ENCODE data around the gene ATRIP. TPM values are rescaled to one million over a fixed set of nuclear protein-coding genes. Genes with fewer than 3 reads are reported as not detected.
"Not testable (repeated sequence)": the region's sequence is repeated elsewhere in the genome, so short reads cannot be mapped to it uniquely, and the experiment has no call there.

ATRIP gene
- total RNA-seq, 1 experiment from 2014 or later: 12.5 TPM

- no peaks in the 10 kb centered on the region for H3K27me3 Mint-ChIP-seq (ENCODE audit: unreplicated experiment)
- no peak overlapping the region for H3K27ac Mint-ChIP-seq (ENCODE audit: unreplicated experiment)
- BruUV-seq (replicated peaks): no TSS peak
- intact Hi-C loops (cut with micrococcal nuclease; ENCODE audit: unreplicated experiment): no loop called here
- TF ChIP-seq, protein P1, sequence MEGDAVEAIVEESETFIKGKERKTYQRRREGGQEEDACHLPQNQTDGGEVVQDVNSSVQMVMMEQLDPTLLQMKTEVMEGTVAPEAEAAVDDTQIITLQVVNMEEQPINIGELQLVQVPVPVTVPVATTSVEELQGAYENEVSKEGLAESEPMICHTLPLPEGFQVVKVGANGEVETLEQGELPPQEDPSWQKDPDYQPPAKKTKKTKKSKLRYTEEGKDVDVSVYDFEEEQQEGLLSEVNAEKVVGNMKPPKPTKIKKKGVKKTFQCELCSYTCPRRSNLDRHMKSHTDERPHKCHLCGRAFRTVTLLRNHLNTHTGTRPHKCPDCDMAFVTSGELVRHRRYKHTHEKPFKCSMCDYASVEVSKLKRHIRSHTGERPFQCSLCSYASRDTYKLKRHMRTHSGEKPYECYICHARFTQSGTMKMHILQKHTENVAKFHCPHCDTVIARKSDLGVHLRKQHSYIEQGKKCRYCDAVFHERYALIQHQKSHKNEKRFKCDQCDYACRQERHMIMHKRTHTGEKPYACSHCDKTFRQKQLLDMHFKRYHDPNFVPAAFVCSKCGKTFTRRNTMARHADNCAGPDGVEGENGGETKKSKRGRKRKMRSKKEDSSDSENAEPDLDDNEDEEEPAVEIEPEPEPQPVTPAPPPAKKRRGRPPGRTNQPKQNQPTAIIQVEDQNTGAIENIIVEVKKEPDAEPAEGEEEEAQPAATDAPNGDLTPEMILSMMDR (IDR thresholded peaks at IDR 0.05; ENCODE audit: unreplicated experiment): no peak
- CTCF ChIA-PET: interaction anchor here (0.6 kb wide), 1 partner anchor 80 kb away, joined by 4 read pairs; no protein-coding TSS in a partner anchor
- peaks cover 4% of the 10 kb centered on the region for H3K4me1 Mint-ChIP-seq (ENCODE audit: low read depth, unreplicated experiment)
- H3K36me3 Mint-ChIP-seq (ENCODE audit: insufficient read depth, unreplicated experiment): peaks cover 9% of the 10 kb centered on the region
- H3K4me3 Mint-ChIP-seq (ENCODE audit: low read depth, unreplicated experiment): no peak overlapping the region
- H3K9me3 Mint-ChIP-seq (ENCODE audit: low read depth, unreplicated experiment): no peaks in the 10 kb centered on the region
- no peak for DNase-seq
These were observed 14.0 kb downstream of the ATRIP start for GRCh38 chr3:48460517-48460902.

- H3K9me3 Mint-ChIP-seq (ENCODE audit: low read depth, unreplicated experiment); H3K27me3 Mint-ChIP-seq (ENCODE audit: unreplicated experiment); H3K4me1 Mint-ChIP-seq (ENCODE audit: low read depth, unreplicated experiment); H3K27ac Mint-ChIP-seq (ENCODE audit: unreplicated experiment); DNase-seq; H3K4me3 Mint-ChIP-seq (ENCODE audit: low read depth, unreplicated experiment); intact Hi-C loops (cut with micrococcal nuclease; ENCODE audit: unreplicated experiment); CTCF ChIA-PET; BruUV-seq (replicated peaks): not testable (repeated sequence)
- H3K36me3 Mint-ChIP-seq (ENCODE audit: insufficient read depth, unreplicated experiment): peaks cover 18% of the 10 kb centered on the region
These were observed 15.2 kb downstream of the ATRIP start for GRCh38 chr3:48461767-48462166.

DNA sequence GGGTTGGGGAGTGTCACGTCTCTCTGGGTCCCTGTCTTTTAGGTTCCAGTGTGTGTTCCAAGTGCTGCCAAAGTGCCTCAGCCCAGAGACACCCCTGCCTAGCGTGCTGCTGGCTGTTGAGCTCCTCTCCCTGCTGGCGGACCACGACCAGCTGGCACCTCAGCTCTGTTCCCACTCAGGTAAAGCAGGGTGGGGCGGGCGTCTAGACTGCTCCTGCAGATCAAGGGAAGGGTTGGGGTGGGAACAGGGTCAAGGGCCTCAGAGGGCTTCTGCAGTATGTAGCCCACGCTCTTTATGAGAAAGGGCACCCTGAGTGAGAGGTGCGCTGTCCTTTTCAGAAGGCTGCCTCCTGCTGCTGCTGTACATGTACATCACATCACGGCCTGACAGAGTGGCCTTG, 17.2 kb downstream of the ATRIP start:
- H3K36me3 Mint-ChIP-seq (ENCODE audit: insufficient read depth, unreplicated experiment): peaks cover 32% of the 10 kb centered on the region
- CTCF ChIA-PET: interaction anchor here (0.6 kb wide), 1 partner anchor 229 kb away, joined by 4 read pairs; no protein-coding TSS in a partner anchor
- intact Hi-C loops (cut with micrococcal nuclease; ENCODE audit: unreplicated experiment): no loop called here
- no peak overlapping the region for H3K27ac Mint-ChIP-seq (ENCODE audit: unreplicated experiment)
- H3K4me3 Mint-ChIP-seq (ENCODE audit: low read depth, unreplicated experiment): no peak overlapping the region
- H3K27me3 Mint-ChIP-seq (ENCODE audit: unreplicated experiment): no peaks in the 10 kb centered on the region
- BruUV-seq (replicated peaks): no TSS peak
- TF ChIP-seq, protein P1 (IDR thresholded peaks at IDR 0.05; ENCODE audit: unreplicated experiment): no peak
- H3K9me3 Mint-ChIP-seq (ENCODE audit: low read depth, unreplicated experiment): no peaks in the 10 kb centered on the region
- H3K4me1 Mint-ChIP-seq (ENCODE audit: low read depth, unreplicated experiment): peaks cover 18% of the 10 kb centered on the region
- no peak for DNase-seq

DNA sequence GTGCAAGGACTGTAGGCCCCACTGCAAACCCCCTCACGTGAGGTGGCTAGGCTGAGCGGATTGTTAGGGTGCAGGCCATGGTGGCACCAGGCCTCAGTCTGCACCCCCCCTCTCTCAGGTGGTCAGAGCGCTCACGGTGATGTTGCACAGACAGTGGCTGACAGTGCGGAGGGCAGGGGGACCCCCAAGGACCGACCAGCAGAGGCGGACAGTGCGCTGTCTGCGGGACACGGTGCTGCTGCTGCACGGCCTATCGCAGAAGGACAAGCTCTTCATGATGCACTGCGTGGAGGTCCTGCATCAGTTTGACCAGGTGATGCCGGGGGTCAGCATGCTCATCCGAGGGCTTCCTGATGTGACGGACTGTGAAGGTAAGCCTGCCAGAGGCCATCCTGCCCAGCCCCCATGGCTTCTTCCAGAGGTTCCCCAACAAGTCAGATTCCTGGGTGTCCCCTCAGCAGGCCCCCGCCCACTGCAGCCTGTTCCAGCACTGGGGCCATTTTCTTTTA, 18.2 kb downstream of the ATRIP start:
- Mint-ChIP-seq H3K4me3 (ENCODE audit: low read depth, unreplicated experiment) (no peak overlapping the region), H3K27ac (ENCODE audit: unreplicated experiment) (no peak overlapping the region), H3K4me1 (ENCODE audit: low read depth, unreplicated experiment) (peaks cover 18% of the 10 kb centered on the region), H3K36me3 (ENCODE audit: insufficient read depth, unreplicated experiment) (peaks cover 40% of the 10 kb centered on the region), H3K9me3 (ENCODE audit: low read depth, unreplicated experiment) (no peaks in the 10 kb centered on the region), H3K27me3 (ENCODE audit: unreplicated experiment) (no peaks in the 10 kb centered on the region)
- CTCF ChIA-PET: interaction anchor here (1.4 to 1.6 kb wide), 2 partner anchors 43 to 85 kb away, joined by 5 to 6 read pairs; no protein-coding TSS in a partner anchor
- intact Hi-C loops (cut with micrococcal nuclease; ENCODE audit: unreplicated experiment): loop anchor here (1.0 kb wide), 2 partner anchors 43 to 84 kb away; no protein-coding TSS in a partner anchor
- TF ChIP-seq, protein P1 (IDR thresholded peaks at IDR 0.05; ENCODE audit: unreplicated experiment): no peak
- DNase-seq: no peak
- no TSS peak for BruUV-seq (replicated peaks)

DNA sequence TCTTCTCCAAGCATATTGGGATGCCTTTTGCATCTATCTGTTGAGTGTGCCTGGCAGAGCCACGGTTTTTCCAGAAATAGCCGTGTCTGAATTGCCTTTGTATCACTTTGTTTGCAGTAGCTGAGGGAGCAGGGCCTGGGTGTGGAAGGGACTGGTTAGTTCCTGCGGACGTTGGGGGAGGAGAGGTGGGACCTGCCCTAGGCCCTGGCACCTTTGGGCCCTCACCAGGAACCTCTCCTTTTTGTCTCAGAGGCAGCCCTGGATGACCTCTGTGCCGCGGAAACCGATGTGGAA, 18.6 kb downstream of the ATRIP start:
- Mint-ChIP-seq H3K27me3 (ENCODE audit: unreplicated experiment) (no peaks in the 10 kb centered on the region), H3K4me1 (ENCODE audit: low read depth, unreplicated experiment) (peaks cover 18% of the 10 kb centered on the region)

More for the DNA sequence above, 18.6 kb downstream of the ATRIP start:
- H3K27ac Mint-ChIP-seq (ENCODE audit: unreplicated experiment): peak overlapping the region; percentile 100
- peak overlapping the region; percentile 74 for H3K4me3 Mint-ChIP-seq (ENCODE audit: low read depth, unreplicated experiment)
- intact Hi-C loops (cut with micrococcal nuclease; ENCODE audit: unreplicated experiment): loop anchor here (1.0 kb wide), 2 partner anchors 42 to 83 kb away; no protein-coding TSS in a partner anchor
- no TSS peak for BruUV-seq (replicated peaks)
- DNase-seq: no peak
- H3K36me3 Mint-ChIP-seq (ENCODE audit: insufficient read depth, unreplicated experiment): peaks cover 40% of the 10 kb centered on the region
- TF ChIP-seq, protein P1 (IDR thresholded peaks at IDR 0.05; ENCODE audit: unreplicated experiment): no peak
- CTCF ChIA-PET: interaction anchor here (1.4 to 1.6 kb wide), 2 partner anchors 42 to 84 kb away, joined by 5 to 6 read pairs; no protein-coding TSS in a partner anchor
- H3K9me3 Mint-ChIP-seq (ENCODE audit: low read depth, unreplicated experiment): no peaks in the 10 kb centered on the region
